HepG2 (cell line): ENCODE data around the gene MICB. TPM values are rescaled to one million over a fixed set of nuclear protein-coding genes. Genes with fewer than 3 reads are reported as not detected.

ENCODE experiments used
- ATAC-seq: fragments of 200-7000 bp; cut with Tn5 transposase; 3 replicates; pipeline ENCODE4 v1.9.1; 2020; ENCODE audit warnings: mild to moderate bottlenecking, moderate library complexity
- BruUV-seq: library from RNA; stranded (reverse); fragments of 400-500 nt; replicated peaks from 2 replicates; lab custom pipeline; 2021; lab: Mats Ljungman, UMichigan
- CTCF ChIA-PET: fragments of 300-600 bp; formaldehyde crosslinking; extraction: SDS; loops from one replicate; lab custom pipeline; 2021; ENCODE audit warnings: low total read pairs, inconsistent platforms, low intra/inter-chr PET ratio; lab: Yijun Ruan, JAX
- POLR2A ChIA-PET: fragments of 350-600 bp; sonication (Branson Sonifier 250); formaldehyde crosslinking; loops from one replicate; lab custom pipeline; 2020; ENCODE audit warnings: antibody characterized with exemption, inconsistent platforms; lab: Yijun Ruan, JAX
- DNase-seq: peaks from one replicate; pipeline ENCODE4 v3.0.0-alpha.2; 2015; ENCODE audit warnings: low spot score
- FAIRE-seq: peaks from 3 replicates; lab custom pipeline; 2011; peaks lifted over from hg19 to GRCh38; lab: Jason Lieb, UNC
- H2AFZ ChIP-seq: one replicate; pipeline ENCODE4 v1.6.1; 2011; ENCODE audit warnings: low read length, inconsistent platforms
- H3K27ac ChIP-seq: fragments of 300-600 bp; 3 replicates; pipeline ENCODE4 v1.8.0; 2011; ENCODE audit warnings: mixed run types, mild to moderate bottlenecking, mixed read lengths, low read length, inconsistent platforms; ENCODE audit not compliant: insufficient read depth; ENCODE audit errors: extremely low read length
- H3K27me3 ChIP-seq, 2 experiments: fragments of 200-600 bp in 1 of 2; 2 replicates in 1 of 2; 3 replicates in 1 of 2; pipeline versions ENCODE4 v1.6.0 to v1.8.0; 2011; ENCODE audit warnings: low read length in 2 of 2, mild to moderate bottlenecking in 2 of 2, moderate library complexity in 2 of 2, inconsistent platforms in 1 of 2; ENCODE audit not compliant: insufficient read depth in 2 of 2, control insufficient read depth in 1 of 2
- H3K36me3 ChIP-seq, 2 experiments: fragments of 200-600 bp in 1 of 2; replicated peaks in 1 of 2; 2 replicates in 1 of 2; 3 replicates in 1 of 2; pipeline versions ENCODE4 v1.5.1 to v1.8.0; 2011; ENCODE audit warnings: low read length in 2 of 2, inconsistent platforms in 1 of 2; ENCODE audit not compliant: insufficient read depth in 2 of 2, control insufficient read depth in 1 of 2
- H3K4me1 ChIP-seq: 2 replicates; pipeline ENCODE4 v1.5.1; 2012; ENCODE audit warnings: low read length, inconsistent platforms; ENCODE audit not compliant: insufficient read depth
- H3K4me2 ChIP-seq: 2 replicates; pipeline ENCODE4 v1.6.0; 2011; ENCODE audit warnings: low read depth, low read length, inconsistent platforms
- H3K4me3 ChIP-seq, 3 experiments: fragments of 200-600 bp in 1 of 3; sonication (generic), shearing (Covaris generic) in 1 of 3; replicated peaks in 1 of 3; 2 replicates each; pipeline ENCODE4 v1.5.1; 2011 to 2016; ENCODE audit warnings: low read length in 3 of 3, inconsistent platforms in 2 of 3, low read depth in 2 of 3, mild to moderate bottlenecking in 2 of 3, control low read depth in 1 of 3, mixed read lengths in 1 of 3; ENCODE audit not compliant: insufficient read depth in 1 of 3
- H3K79me2 ChIP-seq: one replicate; pipeline ENCODE4 v1.6.1; 2011; ENCODE audit warnings: low read length, inconsistent platforms; ENCODE audit not compliant: insufficient read depth
- H3K9ac ChIP-seq: 2 replicates; pipeline ENCODE4 v1.6.0; 2011; ENCODE audit warnings: mild to moderate bottlenecking, low read depth, low read length, inconsistent platforms; ENCODE audit not compliant: insufficient read depth
- H3K9me3 ChIP-seq: 2 replicates; pipeline ENCODE4 v1.5.1; 2012; ENCODE audit warnings: mild to moderate bottlenecking, low read length
- H4K20me1 ChIP-seq: 2 replicates; pipeline ENCODE4 v1.6.0; 2011; ENCODE audit warnings: inconsistent platforms, mild to moderate bottlenecking, low read length, moderate library complexity; ENCODE audit not compliant: insufficient read depth
- BCLAF1 ChIP-seq: fragments of 450-650 bp; IDR thresholded peaks from 2 replicates; pipeline ENCODE4 v1.6.1; 2017; ENCODE audit warnings: mild to moderate bottlenecking
- CEBPZ ChIP-seq: IDR thresholded peaks from 2 replicates; pipeline ENCODE4 v1.6.1; 2012; ENCODE audit warnings: low read length, improper control_type of control experiment
- GFI1 ChIP-seq: sonication (generic); formaldehyde crosslinking; IDR thresholded peaks from 2 replicates; pipeline ENCODE4 v1.5.0; 2020; ENCODE audit warnings: missing genetic modification reagents, mild to moderate bottlenecking, borderline replicate concordance
- KDM5B ChIP-seq: sonication (generic); formaldehyde crosslinking; IDR thresholded peaks from 2 replicates; pipeline ENCODE4 v1.4.0; 2020; ENCODE audit warnings: missing genetic modification reagents, mild to moderate bottlenecking, borderline replicate concordance
- NONO ChIP-seq, 2 experiments: fragments of 450-650 bp in 1 of 2; sonication (generic) in 1 of 2; formaldehyde crosslinking in 1 of 2; IDR thresholded peaks in 1 of 2; conservative IDR thresholded peaks in 1 of 2; 2 replicates each; pipeline versions ENCODE4 v1.6.1 to v1.8.0; 2017 to 2022; ENCODE audit warnings: mild to moderate bottlenecking in 1 of 2, missing genetic modification reagents in 1 of 2, moderate library complexity in 1 of 2
- U2AF1 ChIP-seq: fragments of 200-400 bp; formaldehyde crosslinking; optimal IDR thresholded peaks from 2 replicates; pipeline ENCODE3; 2017; ENCODE audit warnings: mild to moderate bottlenecking, low read depth, low read length
- ZNF18 ChIP-seq: sonication (generic); formaldehyde crosslinking; IDR thresholded peaks from 2 replicates; pipeline ENCODE4 v1.8.0; 2022; ENCODE audit warnings: mild to moderate bottlenecking, missing genetic modification reagents; ENCODE audit not compliant: insufficient replicate concordance
- ZNF20 ChIP-seq: sonication (generic); formaldehyde crosslinking; IDR thresholded peaks from 2 replicates; pipeline ENCODE4 v1.4.0; 2020; ENCODE audit warnings: mild to moderate bottlenecking, moderate library complexity, missing genetic modification reagents
- ZNF274 ChIP-seq: sonication (generic); formaldehyde crosslinking; IDR thresholded peaks from 2 replicates; pipeline ENCODE4 v1.5.1; 2020; ENCODE audit warnings: mild to moderate bottlenecking, missing genetic modification reagents
- ZNF652 ChIP-seq: IDR thresholded peaks from 2 replicates; pipeline ENCODE4 v1.6.1; 2016; ENCODE audit warnings: low read depth, borderline replicate concordance
- ZNF678 ChIP-seq: sonication (generic); formaldehyde crosslinking; IDR thresholded peaks from 2 replicates; pipeline ENCODE4 v1.4.0; 2020; ENCODE audit warnings: mild to moderate bottlenecking, missing genetic modification reagents
- WGBS: methylation state at CpG from one replicate; pipeline ENCODE4 v1.1.6; 2017; ENCODE audit warnings: low lambda C conversion rate; 5-methylcytosine and 5-hydroxymethylcytosine counted together
- in situ Hi-C: cut with HindIII; loops from 2 replicates; pipeline ENCODE4 v1.10.0; 2017; ENCODE audit warnings: low pct_unique_long_range_greater_than_20kb; ENCODE audit not compliant: extremely low pct_ligation_motif_present
- intact Hi-C: fragments of 100-400 bp; cut with micrococcal nuclease; formaldehyde crosslinking; loops from one replicate; pipeline ENCODE4 v1.10.0; 2022; ENCODE audit not compliant: unreplicated experiment
- polyA plus RNA-seq, 8 experiments: library from polyadenylated mRNA; depleted of rRNA in 3 of 8; stranded (reverse) in 7 of 8; unstranded in 1 of 8; fragments of >200 nt; fragmentation: Illumina TruSeq in 4 of 8; extraction: Trizol in 4 of 8; gene quantifications; 2 replicates each; pipeline versions ENCODE4 v1.2.1 to v1.2.3, GENCODE V29; 2011 to 2016; ENCODE audit warnings: low read depth in 4 of 8, missing spikeins in 1 of 8, mixed read lengths in 1 of 8; ENCODE audit not compliant: insufficient read depth in 1 of 8
- total RNA-seq, 5 experiments: library from RNA; depleted of rRNA; stranded (reverse); fragments of >200 nt; fragmentation: Illumina TruSeq; extraction: Trizol; gene quantifications; 2 replicates each; pipeline ENCODE4 v1.2.3, GENCODE V29; 2016; ENCODE audit warnings: low read depth in 1 of 5

Gene MICB
- total and polyA plus RNA-seq, 2 of the 13 experiments (the other 11 are each of a cell fraction or from before 2014, with no cell fraction given), result 12.5 to 12.8 TPM

- peaks cover 0 to 21% of the 10 kb centered on the region in 2 experiments; a peak in 3 of 5 replicates for H3K27me3 ChIP-seq
- TF ChIP-seq KDM5B (CRISPR knock-in tag) (no peak), BCLAF1 (no peak), GFI1 (CRISPR knock-in tag) (no peak), NONO (IDR thresholded peaks at IDR 0.05) (no peak), NONO (CRISPR knock-in tag; conservative IDR thresholded peaks at IDR 0.05) (no peak)
- no TSS peak for BruUV-seq
- 67% methylated on average over 1 of the region's 1 CpG for WGBS
- ChIA-PET CTCF (no interaction called here), POLR2A (no interaction called here)
- no peak overlapping the region for H3K4me3 ChIP-seq
- H3K4me1 ChIP-seq, result peaks cover 17% of the 10 kb centered on the region
- no peak for FAIRE-seq
- intact Hi-C loops, result no loop called here
- ATAC-seq, result no peak
- DNase-seq, result no peak
- H3K4me2 ChIP-seq, result no peak overlapping the region
- in situ Hi-C loops, result no loop called here
- no peaks in the 10 kb centered on the region for H3K36me3 ChIP-seq
- H3K79me2 ChIP-seq, result no peaks in the 10 kb centered on the region
- H3K27ac ChIP-seq, result no peak overlapping the region
- no peak overlapping the region for H3K9ac ChIP-seq
- H4K20me1 ChIP-seq, result no peaks in the 10 kb centered on the region
- no peaks in the 10 kb centered on the region for H3K9me3 ChIP-seq
- H2AFZ ChIP-seq, result no peak overlapping the region
These were observed 32.8 kb upstream of the MICB start for GRCh38 chr6:31465185-31465536.

- DNase-seq (no peak), FAIRE-seq (no peak), ATAC-seq (no peak)
- POLR2A ChIA-PET, result no interaction called here
- Histone ChIP-seq H3K27me3 (peaks cover 0 to 21% of the 10 kb centered on the region in 2 experiments; a peak in 3 of 5 replicates), H3K27ac (no peak overlapping the region), H3K4me2 (no peak overlapping the region), H3K9me3 (no peaks in the 10 kb centered on the region), H3K4me3 (no peak overlapping the region), H3K4me1 (peaks cover 17% of the 10 kb centered on the region), H3K9ac (no peak overlapping the region), H4K20me1 (no peaks in the 10 kb centered on the region), H2AFZ (no peak overlapping the region), H3K36me3 (no peaks in the 10 kb centered on the region), H3K79me2 (no peaks in the 10 kb centered on the region)
- CTCF ChIA-PET, result no interaction called here
- in situ Hi-C loops, result no loop called here
- no TSS peak for BruUV-seq
- intact Hi-C loops, result no loop called here
- WGBS, result 53% methylated on average over 5 of the region's 5 CpGs
- TF ChIP-seq CEBPZ (no peak), ZNF20 (CRISPR knock-in tag) (no peak), ZNF274 (CRISPR knock-in tag) (no peak), U2AF1 (no peak), ZNF678 (CRISPR knock-in tag) (no peak), ZNF18 (no peak), ZNF652 (no peak)
These were observed 32.2 kb upstream of the MICB start for GRCh38 chr6:31465718-31466117.
